ENCODE measurements around the gene GNAQ.

Gene GNAQ

GRCh38 chr9:77907585-77907984, 124.0 kb downstream of the GNAQ start:
- H3K27ac ChIP-seq, result no peak overlapping the region
- TF ChIP-seq ZFX (IDR thresholded peaks at IDR 0.05) (no peak), CTCF (conservative IDR thresholded peaks at IDR 0.05) (no peak)

DNA sequence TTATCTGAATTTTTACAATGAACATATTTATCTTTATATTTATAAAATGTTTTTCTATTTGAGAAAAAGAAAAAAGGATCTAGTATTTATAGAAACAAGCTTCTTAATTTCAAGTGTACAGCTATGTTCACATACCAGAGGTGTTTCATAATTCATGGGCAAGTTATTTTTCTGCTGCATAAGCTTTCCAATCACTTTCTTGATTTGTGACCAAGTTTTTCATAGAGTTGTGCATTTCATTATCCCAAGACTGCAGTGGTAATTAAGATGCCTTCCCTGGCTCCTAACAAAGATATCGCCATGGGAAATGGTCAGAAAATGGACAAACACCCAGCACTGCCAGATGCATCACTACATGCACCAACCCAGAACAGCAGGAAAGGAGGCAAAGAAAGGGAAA, 124.6 kb downstream of the GNAQ start:
- TF ChIP-seq CTCF (conservative IDR thresholded peaks at IDR 0.05) (no peak), ZFX (IDR thresholded peaks at IDR 0.05) (no peak)
- H3K27ac ChIP-seq, result no peak overlapping the region

DNA sequence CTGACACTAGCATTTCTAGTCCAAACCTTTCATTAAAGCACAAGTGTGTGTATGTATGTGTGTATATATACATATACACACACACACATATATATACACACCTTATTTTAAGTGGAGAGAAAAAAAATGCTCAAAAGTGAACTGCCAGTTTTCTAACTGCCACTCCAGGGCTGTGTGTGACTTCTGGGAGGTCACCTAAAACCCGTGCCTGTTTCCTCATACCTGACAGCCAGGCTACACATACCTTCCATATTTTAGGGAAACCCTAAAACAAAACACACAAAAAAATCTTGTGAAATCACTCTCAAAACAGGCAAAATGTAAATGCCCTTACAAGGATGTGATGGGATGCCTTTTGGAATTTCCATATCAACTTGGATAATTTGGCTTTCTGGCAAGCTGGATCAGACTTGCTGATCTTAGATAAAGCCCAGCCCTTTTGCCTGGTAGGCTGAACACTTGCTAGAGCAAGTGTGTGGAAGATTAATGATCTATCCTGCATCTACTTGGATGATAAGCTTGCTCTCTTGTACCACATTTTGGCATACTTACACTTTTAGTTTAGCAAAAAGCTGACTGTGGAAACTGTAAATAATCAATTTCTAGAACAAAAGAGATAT, 127.8 kb downstream of the GNAQ start:
- TF ChIP-seq ZFX (IDR thresholded peaks at IDR 0.05) (no peak), CTCF (conservative IDR thresholded peaks at IDR 0.05) (no peak)

DNA sequence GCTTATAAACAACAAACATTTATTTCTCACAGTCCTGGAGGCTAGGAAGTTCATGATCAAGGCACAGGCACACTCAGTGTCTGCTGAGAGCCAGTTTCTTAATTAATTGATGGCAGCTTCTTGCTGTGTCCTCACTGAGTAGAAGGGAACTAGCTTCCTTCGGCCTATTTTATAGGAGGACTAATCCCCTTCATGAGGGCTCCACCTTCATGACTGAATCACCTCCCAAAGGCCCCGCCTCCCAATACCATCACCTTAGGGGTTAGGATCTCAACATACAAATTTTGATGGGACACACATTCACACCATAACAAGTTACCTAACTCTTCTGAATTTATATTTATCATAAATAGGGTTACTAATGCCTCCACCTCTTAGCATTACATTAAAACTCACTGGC, 129.8 kb downstream of the GNAQ start:
- H3K27ac ChIP-seq, result no peak overlapping the region
- TF ChIP-seq ZFX (IDR thresholded peaks at IDR 0.05) (no peak), CTCF (conservative IDR thresholded peaks at IDR 0.05) (no peak)

More for the DNA sequence above, 127.8 kb downstream of the GNAQ start:
- no peak overlapping the region for H3K27ac ChIP-seq

GRCh38 chr9:77901018-77901417, 130.6 kb downstream of the GNAQ start:
- no peak overlapping the region for H3K27ac ChIP-seq
- no peak for TF ChIP-seq ZFX (IDR thresholded peaks at IDR 0.05)
- no peak for TF ChIP-seq CTCF (conservative IDR thresholded peaks at IDR 0.05)

- no peak for TF ChIP-seq CTCF (conservative IDR thresholded peaks at IDR 0.05)
- no peak for TF ChIP-seq ZFX (IDR thresholded peaks at IDR 0.05)
- H3K27ac ChIP-seq, result no peak overlapping the region
These were observed 131.8 kb downstream of the GNAQ start for GRCh38 chr9:77899679-77900354.

DNA sequence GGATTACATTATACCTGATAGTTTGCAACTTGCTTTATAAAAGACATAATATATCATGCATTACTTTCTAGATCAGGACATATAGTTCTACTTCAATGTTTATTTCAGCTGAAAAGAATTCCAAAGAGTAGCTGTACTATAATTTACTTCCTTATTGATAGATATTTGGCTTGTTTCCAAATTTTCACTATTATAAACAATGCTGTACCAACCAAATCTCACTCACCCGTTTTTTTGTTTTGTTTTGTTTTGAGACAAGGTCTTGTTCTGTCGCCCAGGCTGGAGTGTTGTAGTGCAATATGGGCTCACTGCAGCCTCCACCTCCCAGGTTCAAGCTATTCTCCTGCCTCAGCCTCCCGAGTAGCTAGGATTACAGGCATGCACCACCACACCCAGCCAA, 132.7 kb downstream of the GNAQ start:
- TF ChIP-seq CTCF (conservative IDR thresholded peaks at IDR 0.05) (no peak), ZFX (IDR thresholded peaks at IDR 0.05) (no peak)

More for the DNA sequence above, 132.7 kb downstream of the GNAQ start:
- H3K27ac ChIP-seq, result no peak overlapping the region
